Naive B cell (primary cell): Measurements from ENCODE around the gene FBLN7. TPM values are rescaled to one million over a fixed set of nuclear protein-coding genes. Genes with fewer than 3 reads are reported as not detected.
"Not testable (repeated sequence)": the region's sequence is repeated elsewhere in the genome, so short reads cannot be mapped to it uniquely, and the experiment has no call there.

Experiments used
- ATAC-seq, 2 donors: fragments of 150-1000 bp; cut with Tn5 transposase; 2 replicates each; pipeline ENCODE4 v1.10.0; 2021; ENCODE audit warnings: low read depth in 2 of 2, mild to moderate bottlenecking in 2 of 2, moderate library complexity in 2 of 2
- DNase-seq: peaks from one replicate; pipeline ENCODE4 v3.0.0; 2022
- H3K27ac Mint-ChIP-seq, 6 donors: one replicate each; pipeline ENCODE4 v1.8.0; 2020 to 2022; ENCODE audit warnings: mild to moderate bottlenecking in 6 of 6, mixed read lengths in 6 of 6, moderate library complexity in 5 of 6, inconsistent platforms in 2 of 6
- H3K27me3 Mint-ChIP-seq, 3 donors: one replicate each; pipeline ENCODE4 v1.8.0; 2021 to 2022; ENCODE audit warnings: mixed read lengths in 3 of 3, mild to moderate bottlenecking in 1 of 3
- H3K36me3 Mint-ChIP-seq, 2 donors: one replicate each; pipeline ENCODE4 v1.8.0; 2020 to 2022; ENCODE audit warnings: mixed read lengths in 2 of 2, inconsistent platforms in 1 of 2, mild to moderate bottlenecking in 1 of 2
- H3K4me1 Mint-ChIP-seq, 3 donors: one replicate each; pipeline ENCODE4 v1.8.0; 2020 to 2022; ENCODE audit warnings: mixed read lengths in 3 of 3, inconsistent platforms in 1 of 3, mild to moderate bottlenecking in 1 of 3, moderate library complexity in 1 of 3
- H3K4me3 Mint-ChIP-seq, 8 donors: one replicate each; pipeline ENCODE4 v1.8.0; 2020 to 2022; ENCODE audit warnings: mild to moderate bottlenecking in 8 of 8, mixed read lengths in 8 of 8, moderate library complexity in 8 of 8, inconsistent platforms in 2 of 8
- H3K9me3 Mint-ChIP-seq, 7 donors: one replicate each; pipeline ENCODE4 v1.8.0; 2020 to 2022; ENCODE audit warnings: mixed read lengths in 7 of 7, mild to moderate bottlenecking in 5 of 7, inconsistent platforms in 2 of 7, moderate library complexity in 1 of 7
- polyA plus RNA-seq, 6 donors: library from polyadenylated mRNA; unstranded; fragments of 300-500 nt; fragmentation: Illumina TruSeq; gene quantifications; one replicate each; pipeline ENCODE4 v1.2.3, GENCODE V29; 2021; ENCODE audit warnings: low read depth in 6 of 6

Gene FBLN7
- polyA plus RNA-seq, 6 donors from 2014 or later: 0.18 to 0.23 TPM; not detected in 4

- ATAC-seq: no peak
- H3K4me3 Mint-ChIP-seq: no peak overlapping the region
- H3K27ac Mint-ChIP-seq: peak overlapping the region in 1 of 6 donors; percentile 19
Measured at GRCh38 chr2:112204411-112204810, 66.2 kb downstream of the FBLN7 start.

GRCh38 chr2:112207905-112208304 is 69.7 kb downstream of the FBLN7 start:
- peaks cover 15 to 26% of the 10 kb centered on the region in 2 donors for H3K36me3 Mint-ChIP-seq
- H3K27me3 Mint-ChIP-seq, DNase-seq, H3K27ac Mint-ChIP-seq, H3K4me1 Mint-ChIP-seq, ATAC-seq, H3K4me3 Mint-ChIP-seq: not testable (repeated sequence)
- H3K9me3 Mint-ChIP-seq: peaks cover 4 to 41% (median 20%) of the 10 kb centered on the region in 7 donors

More at GRCh38 chr2:112204411-112204810, 66.2 kb downstream of the FBLN7 start:
- H3K27me3 Mint-ChIP-seq: peaks cover 0 to 10% (median 4%) of the 10 kb centered on the region in 3 donors
- peaks cover 7 to 60% (median 26%) of the 10 kb centered on the region in 7 donors for H3K9me3 Mint-ChIP-seq
- peaks cover 8 to 13% of the 10 kb centered on the region in 2 donors for H3K36me3 Mint-ChIP-seq
- no peaks in the 10 kb centered on the region for H3K4me1 Mint-ChIP-seq
- DNase-seq: no peak

GRCh38 chr2:112216167-112216566 is 78.0 kb downstream of the FBLN7 start:
- Mint-ChIP-seq H3K27me3 (no peaks in the 10 kb centered on the region), H3K4me1 (peaks cover 0 to 3% (median 0%) of the 10 kb centered on the region in 3 donors), H3K9me3 (peaks cover 0 to 11% (median 8%) of the 10 kb centered on the region in 7 donors), H3K27ac (peak overlapping the region in 1 of 6 donors; percentile 76), H3K4me3 (no peak overlapping the region), H3K36me3 (peaks cover 33 to 37% of the 10 kb centered on the region in 2 donors)
- ATAC-seq: no peak
- DNase-seq: no peak

GRCh38 chr2:112217854-112218253 is 79.7 kb downstream of the FBLN7 start:
- DNase-seq: no peak
- no peak overlapping the region for H3K27ac Mint-ChIP-seq
- ATAC-seq: no peak
- H3K27me3 Mint-ChIP-seq: no peaks in the 10 kb centered on the region
- peaks cover 0 to 3% (median 0%) of the 10 kb centered on the region in 3 donors for H3K4me1 Mint-ChIP-seq
- no peak overlapping the region for H3K4me3 Mint-ChIP-seq
- H3K9me3 Mint-ChIP-seq: peaks cover 0 to 20% (median 14%) of the 10 kb centered on the region in 7 donors
- peaks cover 41% of the 10 kb centered on the region in 2 donors for H3K36me3 Mint-ChIP-seq

GRCh38 chr2:112220186-112220585 is 82.0 kb downstream of the FBLN7 start:
- DNase-seq: no peak
- H3K4me1 Mint-ChIP-seq: peaks cover 0 to 3% (median 0%) of the 10 kb centered on the region in 3 donors
- peaks cover 34 to 35% of the 10 kb centered on the region in 2 donors for H3K36me3 Mint-ChIP-seq
- no peaks in the 10 kb centered on the region for H3K27me3 Mint-ChIP-seq
- H3K4me3 Mint-ChIP-seq: no peak overlapping the region
- peak overlapping the region in 1 of 6 donors; percentile 14 for H3K27ac Mint-ChIP-seq
- no peak for ATAC-seq
- H3K9me3 Mint-ChIP-seq: peaks cover 0 to 20% (median 14%) of the 10 kb centered on the region in 7 donors

GRCh38 chr2:112220831-112221230 is 82.6 kb downstream of the FBLN7 start:
- H3K4me3 Mint-ChIP-seq: peak overlapping the region in 1 of 8 donors; percentile 20
- H3K4me1 Mint-ChIP-seq: peaks cover 0 to 3% (median 0%) of the 10 kb centered on the region in 3 donors

GRCh38 chr2:112229348-112229747 is 91.2 kb downstream of the FBLN7 start:
- no peak overlapping the region for H3K4me3 Mint-ChIP-seq
- no peak for DNase-seq
- peak overlapping the region in 1 of 6 donors; percentile 77 for H3K27ac Mint-ChIP-seq
- H3K4me1 Mint-ChIP-seq: no peaks in the 10 kb centered on the region
- no peaks in the 10 kb centered on the region for H3K27me3 Mint-ChIP-seq
- peaks cover 21 to 31% of the 10 kb centered on the region in 2 donors for H3K36me3 Mint-ChIP-seq
- ATAC-seq: no peak
- peaks cover 0 to 5% (median 0%) of the 10 kb centered on the region in 7 donors for H3K9me3 Mint-ChIP-seq

More at GRCh38 chr2:112220831-112221230, 82.6 kb downstream of the FBLN7 start:
- DNase-seq: no peak
- Mint-ChIP-seq H3K27me3 (no peaks in the 10 kb centered on the region), H3K36me3 (peaks cover 31 to 35% of the 10 kb centered on the region in 2 donors), H3K27ac (no peak overlapping the region), H3K9me3 (peaks cover 0 to 20% (median 14%) of the 10 kb centered on the region in 7 donors)
- no peak for ATAC-seq

- Mint-ChIP-seq H3K27ac (no peak overlapping the region), H3K27me3 (no peaks in the 10 kb centered on the region), H3K4me3 (no peak overlapping the region), H3K4me1 (no peaks in the 10 kb centered on the region), H3K36me3 (peaks cover 21 to 30% of the 10 kb centered on the region in 2 donors), H3K9me3 (peaks cover 0 to 5% (median 0%) of the 10 kb centered on the region in 7 donors)
- no peak for ATAC-seq
- no peak for DNase-seq
Measured at GRCh38 chr2:112230371-112230770, 92.2 kb downstream of the FBLN7 start.

Other genes starting within 250 kb of the FBLN7 start
- under 1 TPM in 1 of 6 donors, not detected in 5; 0.16 TPM for gene MERTK, start 239.8 kb upstream of the FBLN7 start, polyA plus RNA-seq
- 10 to 100 TPM in 1 of 6 donors, 1 to 10 TPM in 5; 5.3 to 12.6 (median 9.5) TPM for gene TMEM87B, start 83.1 kb upstream of the FBLN7 start, polyA plus RNA-seq
- 10 to 100 TPM in 4 of 6 donors, 1 to 10 TPM in 2; 4.6 to 17.8 (median 13.3) TPM for gene ZC3H8, start 116.7 kb downstream of the FBLN7 start, polyA plus RNA-seq
- 1 to 10 TPM in 5 of 6 donors, under 1 TPM in 1; 0.24 to 7.6 (median 6.7) TPM for gene ZC3H6, start 137.2 kb downstream of the FBLN7 start, polyA plus RNA-seq